HepG2 (cell line): ENCODE results near the gene VCP. TPM values are rescaled to one million over a fixed set of nuclear protein-coding genes. Genes with fewer than 3 reads are reported as not detected.

Source experiments
- GMEB1 ChIP-seq: sonication (generic); formaldehyde crosslinking; IDR thresholded peaks from 2 replicates; pipeline ENCODE4 v1.5.1; 2020; ENCODE audit warnings: missing genetic modification reagents, mild to moderate bottlenecking, borderline replicate concordance
- ISL2 ChIP-seq: sonication (generic); formaldehyde crosslinking; IDR thresholded peaks from 2 replicates; pipeline ENCODE4 v1.5.0; 2020; ENCODE audit warnings: missing genetic modification reagents
- KLF13 ChIP-seq: sonication (generic); formaldehyde crosslinking; IDR thresholded peaks from 2 replicates; pipeline ENCODE4 v1.4.0; 2020; ENCODE audit warnings: mild to moderate bottlenecking, missing genetic modification reagents
- MTA1 ChIP-seq: sonication (generic); formaldehyde crosslinking; IDR thresholded peaks from 2 replicates; pipeline ENCODE4 v1.4.0; 2020; ENCODE audit warnings: missing genetic modification reagents, mild to moderate bottlenecking, borderline replicate concordance
- NFE2L1 ChIP-seq: sonication (generic); formaldehyde crosslinking; IDR thresholded peaks from 2 replicates; pipeline ENCODE4 v1.4.0; 2020; ENCODE audit warnings: missing genetic modification reagents, mild to moderate bottlenecking, borderline replicate concordance
- TOPORS ChIP-seq: sonication (generic); formaldehyde crosslinking; IDR thresholded peaks from 2 replicates; pipeline ENCODE4 v1.8.0; 2023; ENCODE audit warnings: mild to moderate bottlenecking, missing genetic modification reagents
- U2AF1 ChIP-seq: fragments of 200-400 bp; formaldehyde crosslinking; optimal IDR thresholded peaks from 2 replicates; pipeline ENCODE3; 2017; ENCODE audit warnings: mild to moderate bottlenecking, low read depth, low read length
- ZBTB2 ChIP-seq: sonication (generic); formaldehyde crosslinking; IDR thresholded peaks from 2 replicates; pipeline ENCODE4 v1.8.0; 2022; ENCODE audit warnings: low read depth, missing genetic modification reagents
- ZNF224 ChIP-seq: sonication (generic); formaldehyde crosslinking; IDR thresholded peaks from 2 replicates; pipeline ENCODE4 v1.5.0; 2020; ENCODE audit warnings: mild to moderate bottlenecking, missing genetic modification reagents
- ZNF275 ChIP-seq: sonication (generic); formaldehyde crosslinking; IDR thresholded peaks from 2 replicates; pipeline ENCODE4 v1.8.0; 2022; ENCODE audit warnings: missing genetic modification reagents, mild to moderate bottlenecking, inconsistent platforms, borderline replicate concordance
- ZNF609 ChIP-seq: sonication (generic); formaldehyde crosslinking; IDR thresholded peaks from 2 replicates; pipeline ENCODE4 v1.4.0; 2020; ENCODE audit warnings: mild to moderate bottlenecking, missing genetic modification reagents, borderline replicate concordance
- ZNF670 ChIP-seq: sonication (generic); formaldehyde crosslinking; IDR thresholded peaks from 2 replicates; pipeline ENCODE4 v1.8.0; 2022; ENCODE audit warnings: mild to moderate bottlenecking, missing genetic modification reagents, borderline replicate concordance
- ZNF687 ChIP-seq: sonication (generic); formaldehyde crosslinking; IDR thresholded peaks from 2 replicates; pipeline ENCODE4 v1.5.1; 2020; ENCODE audit warnings: mild to moderate bottlenecking, missing genetic modification reagents, moderate library complexity
- ZNF782 ChIP-seq: sonication (generic); formaldehyde crosslinking; IDR thresholded peaks from 2 replicates; pipeline ENCODE4 v1.4.0; 2020; ENCODE audit warnings: missing genetic modification reagents, mild to moderate bottlenecking, borderline replicate concordance
- polyA plus RNA-seq, 8 experiments: library from polyadenylated mRNA; depleted of rRNA in 3 of 8; stranded (reverse) in 7 of 8; unstranded in 1 of 8; fragments of >200 nt; fragmentation: Illumina TruSeq in 4 of 8; extraction: Trizol in 4 of 8; gene quantifications; 2 replicates each; pipeline versions ENCODE4 v1.2.1 to v1.2.3, GENCODE V29; 2011 to 2016; ENCODE audit warnings: low read depth in 4 of 8, missing spikeins in 1 of 8, mixed read lengths in 1 of 8; ENCODE audit not compliant: insufficient read depth in 1 of 8
- total RNA-seq, 5 experiments: library from RNA; depleted of rRNA; stranded (reverse); fragments of >200 nt; fragmentation: Illumina TruSeq; extraction: Trizol; gene quantifications; 2 replicates each; pipeline ENCODE4 v1.2.3, GENCODE V29; 2016; ENCODE audit warnings: low read depth in 1 of 5

The VCP gene
- total and polyA plus RNA-seq, 2 of the 13 experiments (the other 11 are each of a cell fraction or from before 2014, with no cell fraction given), result 143 to 391 TPM

- TF ChIP-seq ZNF275 (CRISPR knock-in tag) (peak; percentile 21; the same call in 1 of the 2 replicates), U2AF1 (peak; percentile 83), ZBTB2 (peak; percentile 58; the same call in 1 of the 2 replicates), TOPORS (CRISPR knock-in tag) (peak; percentile 97), ZNF782 (CRISPR knock-in tag) (peak; percentile 88; the same call in 1 of the 2 replicates), MTA1 (CRISPR knock-in tag) (peak; percentile 59; the same call in 1 of the 2 replicates), GMEB1 (CRISPR knock-in tag) (no peak; the same call in 1 of the 2 replicates), KLF13 (CRISPR knock-in tag) (0 out of 2 replicates have a peak, but pooled peaks have one; percentile 79), ZNF670 (CRISPR knock-in tag) (peak; percentile 57; the same call in 1 of the 2 replicates), ISL2 (CRISPR knock-in tag) (0 out of 2 replicates have a peak, but pooled peaks have one; percentile 45), ZNF687 (CRISPR knock-in tag) (peak; percentile 87), ZNF609 (peak; percentile 29; the same call in 1 of the 2 replicates), ZNF224 (CRISPR knock-in tag) (0 out of 2 replicates have a peak, but pooled peaks have one; percentile 18), NFE2L1 (peak; percentile 99)
Observed at GRCh38 chr9:35071814-35072460, 488 bp downstream of the VCP start (continued).
